Ramos (cell line): ENCODE data around the gene DYSF.

Source experiments
- in situ Hi-C: fragments of 300-500 bp; cut with MboI; formaldehyde crosslinking; loops from one replicate; pipeline ENCODE4 v1.14.3; 2022; ENCODE audit warnings: low sequenced_read_pairs; ENCODE audit not compliant: unreplicated experiment

DYSF gene

DNA sequence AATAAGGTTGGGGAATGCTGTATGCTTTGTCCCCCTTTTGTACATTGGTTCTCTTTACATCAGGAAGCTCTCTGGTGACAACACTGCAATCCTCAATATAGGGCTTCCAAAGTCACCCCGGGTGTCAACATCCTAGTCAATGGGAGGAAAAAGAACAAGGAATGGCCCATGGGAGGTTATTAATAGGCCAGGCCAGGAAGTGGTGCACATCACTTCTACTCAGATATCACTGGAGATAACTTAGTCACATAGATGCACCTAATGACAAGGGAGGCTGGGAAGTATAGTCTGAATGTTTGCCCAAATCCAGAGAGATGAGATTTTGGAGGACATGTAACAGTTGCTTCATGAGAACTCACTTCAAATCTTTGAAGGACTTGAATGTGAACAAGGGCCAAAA is 274.7 kb downstream of the DYSF start:
- in situ Hi-C loops: no loop called here

DNA sequence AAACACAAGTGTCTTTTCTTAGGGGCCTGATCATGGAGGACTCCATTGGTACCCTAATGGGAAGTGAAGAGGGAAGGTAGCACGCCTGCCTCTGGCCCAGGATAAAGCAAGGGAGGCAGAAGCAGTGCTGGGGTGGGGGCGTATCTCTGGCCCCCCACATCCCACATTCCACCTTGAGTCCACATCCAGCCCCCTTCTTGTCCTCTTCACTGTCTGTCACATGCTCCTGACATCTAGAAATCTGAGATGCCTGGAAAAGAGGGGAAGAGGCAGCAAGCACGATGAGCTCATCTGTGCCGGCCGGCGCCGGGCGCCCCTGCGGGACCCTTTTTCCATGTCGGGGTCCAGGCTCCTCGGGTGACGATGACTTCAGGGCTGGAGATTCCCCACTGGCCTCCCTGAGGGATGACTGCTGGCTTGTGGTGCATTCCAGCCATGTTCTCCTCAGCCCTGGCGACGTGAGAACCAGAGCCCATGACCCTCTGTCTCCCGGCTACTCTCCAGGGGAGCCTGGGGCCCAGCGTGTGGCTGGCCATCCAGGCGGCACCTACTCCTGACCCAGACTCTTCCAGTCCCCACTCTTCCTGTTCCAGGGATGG is 277.5 kb downstream of the DYSF start:
- in situ Hi-C loops: no loop called here

DNA sequence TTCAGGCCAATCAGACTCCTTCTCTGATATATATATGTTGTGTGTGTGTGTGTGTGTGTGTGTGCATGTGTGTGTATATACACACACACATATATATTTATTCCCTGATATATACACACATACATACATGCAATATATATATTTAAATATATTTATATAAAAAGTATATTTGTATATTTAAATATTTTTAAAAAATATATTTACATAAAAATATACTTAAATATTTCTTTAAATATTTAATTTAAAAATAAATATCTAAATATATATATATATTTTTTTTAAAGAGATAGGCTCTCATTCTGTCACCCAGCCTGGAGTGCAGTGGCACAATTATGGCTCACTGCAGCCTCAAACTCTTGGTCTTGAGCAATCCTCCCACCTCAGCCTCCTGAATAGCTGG is 281.3 kb downstream of the DYSF start:
- in situ Hi-C loops: no loop called here

DNA sequence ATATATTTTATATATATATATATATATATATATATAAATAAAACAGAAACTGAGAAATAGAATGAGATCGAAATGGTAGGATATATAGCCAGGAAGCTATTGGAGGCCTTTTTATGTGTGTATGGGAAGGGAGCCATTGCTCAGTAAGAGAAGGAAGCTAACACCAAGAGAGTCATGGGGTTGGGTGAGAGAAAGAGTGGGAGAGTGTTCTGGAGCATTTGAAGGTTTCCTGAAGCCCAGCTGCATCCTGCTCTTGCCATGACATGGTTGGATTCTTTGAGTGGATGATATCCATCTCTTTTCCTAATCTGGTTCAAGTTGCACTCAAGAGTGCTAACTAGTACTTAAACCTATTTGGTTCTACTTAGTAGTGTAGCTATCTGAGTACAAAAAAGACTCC is 282.3 kb downstream of the DYSF start:
- in situ Hi-C loops: no loop called here
